GM18873 (cell line): ENCODE measurements around the gene NABP2.
"Not testable (repeated sequence)": the region's sequence is repeated elsewhere in the genome, so short reads cannot be mapped to it uniquely, and the experiment has no call there.

Experiments used
- ATAC-seq: cut with Tn5 transposase; IDR thresholded peaks from one replicate; pipeline ENCODE4 v1.9.1; 2021; ENCODE audit warnings: mild to moderate bottlenecking, moderate library complexity, moderate number of reproducible peaks; ENCODE audit not compliant: unreplicated experiment, low FRiP score

NABP2 gene

DNA sequence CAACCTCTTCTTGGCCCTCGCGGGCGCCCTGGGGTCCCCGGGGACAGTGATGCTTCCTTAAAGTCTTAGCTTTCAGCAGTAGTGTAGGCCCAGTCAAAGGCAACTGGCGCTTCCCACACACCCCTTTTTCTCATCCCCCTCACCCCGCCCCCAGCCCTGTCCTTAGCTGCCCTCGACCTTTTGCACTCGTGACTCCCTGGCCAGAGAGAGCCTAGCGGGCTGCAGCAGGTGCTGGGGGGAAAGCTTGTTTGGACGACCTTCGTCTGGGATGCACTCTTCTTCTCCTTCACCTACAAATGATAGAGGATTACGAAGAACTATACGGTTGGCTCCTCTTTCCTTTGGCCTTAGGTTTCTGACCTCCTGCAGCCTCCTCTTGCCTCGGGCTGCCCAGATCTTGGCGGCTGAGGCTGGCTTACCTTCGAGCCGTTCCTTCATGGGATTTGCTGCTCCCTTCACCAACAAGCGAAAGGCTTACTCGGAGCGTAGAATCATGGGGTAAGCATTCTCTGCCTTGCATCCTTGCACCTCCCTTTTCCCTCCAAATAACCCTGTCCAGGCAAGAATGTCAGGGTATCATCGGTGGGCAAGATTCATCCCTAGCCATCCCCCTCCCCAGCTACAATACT is 43.4 kb downstream of the NABP2 start:
- ATAC-seq, result peak; percentile 4

DNA sequence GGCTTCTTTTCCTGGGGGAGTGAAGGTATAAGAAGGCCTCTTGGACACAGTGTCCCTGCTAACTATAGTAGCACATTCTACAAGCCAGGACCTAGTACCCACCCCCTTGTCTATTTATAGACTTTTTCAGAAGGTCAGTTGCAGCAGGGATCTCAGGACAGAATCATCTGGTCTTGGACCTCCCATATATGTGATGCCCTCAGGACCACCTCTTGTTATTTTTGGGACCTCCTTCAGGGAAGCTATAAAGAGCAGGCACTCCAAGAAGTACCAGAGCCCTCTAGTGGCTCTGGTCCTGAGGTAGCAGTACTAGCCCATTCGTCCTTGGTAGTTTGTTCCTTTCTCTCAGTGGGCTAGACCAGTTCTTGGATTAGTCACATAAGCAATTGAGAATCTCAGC is 46.9 kb downstream of the NABP2 start:
- ATAC-seq, result no peak

DNA sequence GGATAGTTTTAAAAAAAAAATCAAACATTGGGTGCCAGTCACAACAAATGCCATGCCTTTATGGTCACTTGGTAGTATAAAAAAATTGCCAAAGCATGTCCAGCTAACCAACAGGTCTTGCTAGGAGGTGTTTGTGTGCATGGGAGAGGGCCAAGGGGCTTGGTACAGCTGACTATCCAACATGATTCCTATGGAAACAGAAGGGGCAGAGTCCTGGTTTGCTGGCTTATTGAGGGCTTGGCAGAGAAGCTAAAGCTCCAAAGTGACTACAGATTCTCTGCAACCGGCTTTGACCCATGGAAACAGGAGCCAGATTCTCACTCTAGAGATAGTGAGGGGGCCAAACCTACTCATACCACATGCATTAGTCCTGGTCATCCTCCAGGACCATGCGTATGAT is 48.3 kb downstream of the NABP2 start:
- not testable (repeated sequence) for ATAC-seq

DNA sequence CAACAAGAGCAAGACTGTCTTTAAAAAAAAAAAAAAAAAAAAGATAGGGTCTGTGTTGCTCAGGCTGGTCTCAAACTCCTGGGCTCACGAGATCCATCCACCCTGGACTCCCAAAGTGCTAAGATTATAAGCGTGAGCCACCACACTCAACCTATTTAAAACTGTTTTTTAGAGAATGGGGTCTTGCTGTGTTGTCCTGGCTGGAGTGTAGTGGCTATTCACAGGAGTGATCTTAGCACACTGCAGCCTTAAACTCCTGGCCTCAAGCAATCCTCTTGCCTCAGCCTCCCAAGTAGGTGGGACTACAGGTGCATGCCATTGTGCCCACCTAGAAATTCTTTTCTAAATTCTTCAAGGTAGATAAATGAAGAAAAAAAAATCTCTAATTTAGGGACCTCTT is 50.2 kb downstream of the NABP2 start:
- ATAC-seq, result no peak

DNA sequence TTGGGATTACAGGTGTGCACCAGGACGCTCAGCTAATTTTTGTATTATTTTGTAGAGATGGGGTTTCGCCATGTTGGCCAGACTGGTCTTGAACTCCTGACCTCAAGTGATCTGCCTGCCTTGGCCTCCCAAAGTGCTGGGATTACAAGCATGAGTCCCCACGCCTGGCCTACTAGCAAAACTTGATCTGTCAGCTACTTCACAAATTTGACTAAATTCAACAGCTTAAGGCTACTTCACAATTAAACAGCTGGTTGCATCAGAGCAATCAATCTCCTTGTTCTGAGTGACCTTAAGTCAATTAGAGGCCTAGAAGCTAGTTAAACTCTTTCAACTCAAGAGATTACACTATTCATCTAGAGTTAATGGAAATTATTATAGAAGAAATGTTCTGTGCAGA is 54.8 kb downstream of the NABP2 start:
- no peak for ATAC-seq
